Astrocyte (in vitro differentiated cells and primary cell): ENCODE data around the gene GTSE1. TPM values are rescaled to one million over a fixed set of nuclear protein-coding genes. Genes with fewer than 3 reads are reported as not detected.
A peak's percentile ranks its signal among the peaks of the same experiment; 100 is the strongest.

Source experiments
- DNase-seq: peaks from one replicate; pipeline ENCODE4 v3.0.0-alpha.2; 2010; ENCODE audit warnings: low read depth
- FAIRE-seq: peaks from 2 replicates; lab custom pipeline; 2011; peaks lifted over from hg19 to GRCh38; lab: Jason Lieb, UNC
- H2AFZ ChIP-seq: 2 replicates; pipeline ENCODE4 v1.6.0; 2012; ENCODE audit warnings: low read depth, low read length, inconsistent platforms
- H3K27ac ChIP-seq: 2 replicates; pipeline ENCODE4 v1.5.1; 2011; ENCODE audit warnings: low read depth, low read length, inconsistent platforms
- H3K27me3 ChIP-seq: 2 replicates; pipeline ENCODE4 v1.6.0; 2011; ENCODE audit warnings: low read length, inconsistent platforms; ENCODE audit not compliant: insufficient read depth
- H3K36me3 ChIP-seq: 2 replicates; pipeline ENCODE4 v1.5.1; 2011; ENCODE audit warnings: low read length, inconsistent platforms; ENCODE audit not compliant: insufficient read depth
- H3K4me1 ChIP-seq: 2 replicates; pipeline ENCODE4 v1.5.1; 2011; ENCODE audit warnings: low read length, inconsistent platforms; ENCODE audit not compliant: insufficient read depth
- H3K4me2 ChIP-seq: 2 replicates; pipeline ENCODE4 v1.6.0; 2012; ENCODE audit warnings: low read length, inconsistent platforms
- H3K4me3 ChIP-seq: 2 replicates; pipeline ENCODE4 v1.5.1; 2011; ENCODE audit warnings: low read depth, mild to moderate bottlenecking, low read length, inconsistent platforms; ENCODE audit not compliant: insufficient read depth
- H3K79me2 ChIP-seq: 2 replicates; pipeline ENCODE4 v1.6.0; 2012; ENCODE audit warnings: mild to moderate bottlenecking, low read length, inconsistent platforms; ENCODE audit not compliant: insufficient read depth
- H3K9ac ChIP-seq: 2 replicates; pipeline ENCODE4 v1.6.0; 2012; ENCODE audit warnings: mild to moderate bottlenecking, low read length, inconsistent platforms
- H3K9me3 ChIP-seq: 2 replicates; pipeline ENCODE4 v1.5.1; 2012; ENCODE audit warnings: low read depth, mild to moderate bottlenecking, low read length, inconsistent platforms; ENCODE audit not compliant: insufficient read depth
- H4K20me1 ChIP-seq: 2 replicates; pipeline ENCODE4 v1.6.0; 2012; ENCODE audit warnings: low read length, inconsistent platforms; ENCODE audit not compliant: insufficient read depth
- H3K27ac Mint-ChIP-seq: one replicate; pipeline ENCODE4 v1.8.0; 2021; ENCODE audit warnings: mild to moderate bottlenecking, mixed read lengths; ENCODE audit not compliant: unreplicated experiment
- H3K27me3 Mint-ChIP-seq: one replicate; pipeline ENCODE4 v1.8.0; 2021; ENCODE audit warnings: low read depth, mixed read lengths; ENCODE audit not compliant: unreplicated experiment
- H3K36me3 Mint-ChIP-seq: one replicate; pipeline ENCODE4 v1.8.0; 2021; ENCODE audit warnings: low read depth, mixed read lengths; ENCODE audit not compliant: unreplicated experiment
- H3K4me1 Mint-ChIP-seq: one replicate; pipeline ENCODE4 v1.8.0; 2021; ENCODE audit warnings: low read depth, mixed read lengths; ENCODE audit not compliant: unreplicated experiment
- H3K4me3 Mint-ChIP-seq: one replicate; pipeline ENCODE4 v1.8.0; 2021; ENCODE audit warnings: mild to moderate bottlenecking, moderate library complexity, mixed read lengths; ENCODE audit not compliant: unreplicated experiment
- H3K9me3 Mint-ChIP-seq: one replicate; pipeline ENCODE4 v1.8.0; 2021; ENCODE audit warnings: mild to moderate bottlenecking, mixed read lengths; ENCODE audit not compliant: unreplicated experiment
- EZH2 ChIP-seq: IDR thresholded peaks from 2 replicates; pipeline ENCODE4 v1.6.1; 2012; ENCODE audit warnings: mild to moderate bottlenecking, low read length, inconsistent platforms; ENCODE audit not compliant: insufficient read depth
- total RNA-seq: library from RNA; stranded (reverse); gene quantifications from 2 replicates; pipeline ENCODE4 v1.2.1, GENCODE V29; 2021
- TF ChIP-seq, protein P1 (sequence below): IDR thresholded peaks from 2 replicates; pipeline ENCODE4 v1.5.1; 2011; ENCODE audit warnings: low read depth, mild to moderate bottlenecking, inconsistent platforms, low read length, moderate library complexity; ENCODE audit not compliant: insufficient read depth

The GTSE1 gene
- total RNA-seq, 1 donor from 2014 or later: 4.1 TPM

DNA sequence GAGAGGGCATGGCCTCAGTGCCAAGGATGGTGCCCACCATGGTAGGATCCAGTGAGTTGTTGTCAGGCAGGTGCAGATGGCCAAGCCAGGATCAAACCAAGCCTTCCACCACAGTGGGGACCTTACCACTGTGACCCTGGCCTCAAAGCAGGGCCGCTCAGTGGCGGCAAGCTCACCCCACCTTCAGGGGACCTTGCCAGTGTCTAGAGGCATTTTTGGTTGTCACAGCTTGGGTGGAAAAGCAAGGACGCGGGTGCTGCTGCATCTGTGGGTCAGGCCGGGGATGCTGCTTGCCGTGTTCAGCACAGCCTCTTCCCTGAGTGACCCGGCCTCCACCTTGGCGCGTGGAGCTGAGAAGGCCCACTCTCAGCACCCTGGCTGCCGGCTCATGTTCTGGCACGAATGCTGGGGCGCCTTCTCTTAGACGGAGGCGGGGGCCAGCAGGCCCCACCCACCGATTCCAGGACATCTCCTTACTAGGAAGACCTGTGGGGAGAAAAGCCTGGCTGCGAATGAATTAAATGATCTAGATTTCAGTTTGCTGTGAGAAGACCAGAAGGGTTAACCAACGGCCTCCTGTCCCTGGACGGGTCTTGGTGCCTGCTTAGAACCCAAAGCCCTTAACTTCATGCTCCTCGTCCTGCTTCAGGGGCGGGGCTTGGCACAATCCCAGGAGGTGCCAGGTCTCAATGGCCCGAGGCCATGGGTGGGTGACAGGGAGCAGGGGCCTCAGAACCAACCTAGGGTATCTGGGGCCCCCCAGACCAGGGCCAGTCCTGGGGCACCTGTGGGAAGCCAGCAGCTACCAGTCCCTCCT lies 57.7 kb downstream of the GTSE1 start:
- Histone ChIP-seq H2AFZ (no peak overlapping the region), H3K4me3 (no peak overlapping the region), H3K36me3 (peaks cover 12% of the 10 kb centered on the region), H3K4me1 (peaks cover 15% of the 10 kb centered on the region), H3K4me2 (no peak overlapping the region), H3K79me2 (peaks cover 5% of the 10 kb centered on the region), H4K20me1 (peaks cover 78% of the 10 kb centered on the region), H3K27me3 (no peaks in the 10 kb centered on the region), H3K9me3 (no peaks in the 10 kb centered on the region), H3K9ac (no peak overlapping the region), H3K27ac (no peak overlapping the region)
- no peak for TF ChIP-seq EZH2
- TF ChIP-seq, protein P1, sequence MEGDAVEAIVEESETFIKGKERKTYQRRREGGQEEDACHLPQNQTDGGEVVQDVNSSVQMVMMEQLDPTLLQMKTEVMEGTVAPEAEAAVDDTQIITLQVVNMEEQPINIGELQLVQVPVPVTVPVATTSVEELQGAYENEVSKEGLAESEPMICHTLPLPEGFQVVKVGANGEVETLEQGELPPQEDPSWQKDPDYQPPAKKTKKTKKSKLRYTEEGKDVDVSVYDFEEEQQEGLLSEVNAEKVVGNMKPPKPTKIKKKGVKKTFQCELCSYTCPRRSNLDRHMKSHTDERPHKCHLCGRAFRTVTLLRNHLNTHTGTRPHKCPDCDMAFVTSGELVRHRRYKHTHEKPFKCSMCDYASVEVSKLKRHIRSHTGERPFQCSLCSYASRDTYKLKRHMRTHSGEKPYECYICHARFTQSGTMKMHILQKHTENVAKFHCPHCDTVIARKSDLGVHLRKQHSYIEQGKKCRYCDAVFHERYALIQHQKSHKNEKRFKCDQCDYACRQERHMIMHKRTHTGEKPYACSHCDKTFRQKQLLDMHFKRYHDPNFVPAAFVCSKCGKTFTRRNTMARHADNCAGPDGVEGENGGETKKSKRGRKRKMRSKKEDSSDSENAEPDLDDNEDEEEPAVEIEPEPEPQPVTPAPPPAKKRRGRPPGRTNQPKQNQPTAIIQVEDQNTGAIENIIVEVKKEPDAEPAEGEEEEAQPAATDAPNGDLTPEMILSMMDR: no peak
- Mint-ChIP-seq H3K4me3 (peak overlapping the region; percentile 54), H3K27ac (no peak overlapping the region), H3K27me3 (no peaks in the 10 kb centered on the region), H3K36me3 (peaks cover 33% of the 10 kb centered on the region), H3K9me3 (no peaks in the 10 kb centered on the region), H3K4me1 (peaks cover 2% of the 10 kb centered on the region)
- FAIRE-seq (no peak), DNase-seq (no peak)

DNA sequence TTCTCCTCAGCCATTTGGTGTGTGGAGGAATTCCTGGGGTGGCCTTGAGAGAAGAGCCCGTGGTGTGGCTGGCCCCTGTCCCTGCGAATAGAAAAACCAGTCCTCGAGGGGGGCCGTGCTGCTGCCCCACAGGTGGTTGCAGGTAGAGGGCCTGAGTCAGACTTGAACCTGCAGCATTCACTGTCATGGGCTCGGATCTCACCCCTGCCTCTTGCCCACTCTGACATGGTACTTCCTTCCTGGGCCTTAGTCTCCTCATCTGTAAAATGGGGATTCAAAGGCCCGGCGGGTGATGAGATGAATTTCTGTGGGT lies 58.3 kb downstream of the GTSE1 start:
- Histone ChIP-seq H2AFZ (no peak overlapping the region), H3K27ac (no peak overlapping the region), H3K4me2 (no peak overlapping the region), H3K27me3 (no peaks in the 10 kb centered on the region), H3K79me2 (peaks cover 5% of the 10 kb centered on the region), H3K9ac (no peak overlapping the region), H3K4me1 (peaks cover 9% of the 10 kb centered on the region), H3K36me3 (peaks cover 12% of the 10 kb centered on the region), H4K20me1 (peaks cover 72% of the 10 kb centered on the region), H3K9me3 (no peaks in the 10 kb centered on the region), H3K4me3 (no peak overlapping the region)
- H3K9me3 Mint-ChIP-seq: no peaks in the 10 kb centered on the region
- no peak overlapping the region for H3K4me3 Mint-ChIP-seq
- DNase-seq (no peak), FAIRE-seq (no peak)
- H3K36me3 Mint-ChIP-seq: peaks cover 32% of the 10 kb centered on the region
- no peaks in the 10 kb centered on the region for H3K27me3 Mint-ChIP-seq
- H3K27ac Mint-ChIP-seq: no peak overlapping the region
- H3K4me1 Mint-ChIP-seq: peaks cover 2% of the 10 kb centered on the region
- TF ChIP-seq EZH2: no peak
- TF ChIP-seq, protein P1: no peak

DNA sequence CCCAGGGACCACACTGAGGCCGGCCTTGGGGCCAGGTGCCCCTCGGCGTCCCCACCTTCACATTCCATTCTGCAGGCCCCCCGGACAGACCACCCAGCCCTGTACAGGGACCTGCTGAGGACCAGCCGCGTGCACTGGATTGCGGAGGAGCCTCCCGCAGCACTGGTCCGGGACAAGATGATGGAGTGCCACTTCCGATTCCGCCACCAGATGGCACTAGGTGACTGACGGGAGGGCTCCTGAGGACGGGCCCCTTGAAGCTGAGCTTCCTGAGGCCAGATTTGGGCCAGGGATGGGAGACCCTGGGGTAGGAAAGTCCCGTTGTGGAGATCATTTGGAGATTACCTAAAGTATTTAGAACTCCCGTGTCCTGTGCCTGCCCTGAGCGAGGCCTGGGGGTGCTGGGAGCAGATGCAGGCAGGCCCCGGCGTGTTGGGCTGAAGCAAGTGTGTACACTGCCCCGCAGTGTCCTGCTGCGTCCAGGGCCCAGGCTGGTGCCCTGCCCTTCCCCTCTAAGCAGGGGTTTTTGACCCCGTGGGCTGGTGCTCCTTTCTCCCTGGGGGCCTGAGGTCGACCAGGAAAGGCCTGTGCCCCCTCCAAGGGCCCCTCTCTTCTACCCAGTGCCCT lies 58.8 kb downstream of the GTSE1 start:
- no peak overlapping the region for H3K4me3 ChIP-seq
- H3K27me3 Mint-ChIP-seq: no peaks in the 10 kb centered on the region
- H3K4me2 ChIP-seq: no peak overlapping the region
- H3K9me3 ChIP-seq: no peaks in the 10 kb centered on the region
- FAIRE-seq (no peak), DNase-seq (peak; percentile 30)
- no peaks in the 10 kb centered on the region for H3K9me3 Mint-ChIP-seq
- peaks cover 4% of the 10 kb centered on the region for H3K4me1 Mint-ChIP-seq
- peaks cover 28% of the 10 kb centered on the region for H3K36me3 Mint-ChIP-seq
- no peaks in the 10 kb centered on the region for H3K27me3 ChIP-seq
- H3K9ac ChIP-seq: no peak overlapping the region
- no peak overlapping the region for H3K27ac Mint-ChIP-seq
- peaks cover 7% of the 10 kb centered on the region for H3K36me3 ChIP-seq
- TF ChIP-seq, protein P1: peak; percentile 58
- no peak for TF ChIP-seq EZH2
- peaks cover 67% of the 10 kb centered on the region for H4K20me1 ChIP-seq
- H3K4me1 ChIP-seq: peaks cover 6% of the 10 kb centered on the region
- H3K79me2 ChIP-seq: peaks cover 5% of the 10 kb centered on the region
- H3K27ac ChIP-seq: no peak overlapping the region
- no peak overlapping the region for H3K4me3 Mint-ChIP-seq
- no peak overlapping the region for H2AFZ ChIP-seq
